WTC11 (cell line): ENCODE measurements around the gene CX3CR1. TPM values are rescaled to one million over a fixed set of nuclear protein-coding genes. Genes with fewer than 3 reads are reported as not detected.

Experiments used
- ATAC-seq: fragments of 200-7000 bp; cut with Tn5 transposase; 2 replicates; pipeline ENCODE4 v1.10.0; 2021; ENCODE audit warnings: mild to moderate bottlenecking, moderate library complexity
- CTCF ChIA-PET: fragments of 300-600 bp; sonication (Branson Sonifier 250); formaldehyde crosslinking; loops from one replicate; lab custom pipeline; 2021; ENCODE audit warnings: antibody characterized with exemption; lab: Charles Lee
- POLR2A ChIA-PET: fragments of 350-600 bp; sonication (Branson Sonifier 250); formaldehyde crosslinking; loops from one replicate; lab custom pipeline; 2021; ENCODE audit warnings: antibody characterized with exemption; lab: Charles Lee
- DNase-seq: peaks from one replicate; pipeline ENCODE4 v3.0.0; 2021; ENCODE audit warnings: low spot score
- H3K27ac Mint-ChIP-seq: 2 replicates; pipeline ENCODE4 v1.8.0; 2021; ENCODE audit warnings: mixed read lengths
- H3K27me3 Mint-ChIP-seq: 2 replicates; pipeline ENCODE4 v1.8.0; 2021; ENCODE audit warnings: low read depth, mild to moderate bottlenecking, moderate library complexity, mixed read lengths
- H3K36me3 Mint-ChIP-seq: 2 replicates; pipeline ENCODE4 v1.8.0; 2021; ENCODE audit warnings: mixed read lengths
- H3K4me1 Mint-ChIP-seq: 2 replicates; pipeline ENCODE4 v1.8.0; 2022; ENCODE audit warnings: mixed read lengths
- H3K4me3 Mint-ChIP-seq: 2 replicates; pipeline ENCODE4 v1.8.0; 2021; ENCODE audit warnings: mild to moderate bottlenecking, moderate library complexity, mixed read lengths
- H3K9me3 Mint-ChIP-seq: 2 replicates; pipeline ENCODE4 v1.8.0; 2021; ENCODE audit warnings: mixed read lengths
- ATF1 ChIP-seq: sonication (generic); formaldehyde crosslinking; IDR thresholded peaks from 2 replicates; pipeline ENCODE4 v1.8.1; 2023; ENCODE audit warnings: mild to moderate bottlenecking, moderate library complexity, missing genetic modification reagents
- E2F1 ChIP-seq: sonication (generic); formaldehyde crosslinking; IDR thresholded peaks from 2 replicates; pipeline ENCODE4 v1.8.0; 2022; ENCODE audit warnings: mild to moderate bottlenecking, missing genetic modification reagents
- FOXK1 ChIP-seq: sonication (generic); formaldehyde crosslinking; IDR thresholded peaks from 2 replicates; pipeline ENCODE4 v1.8.0; 2022; ENCODE audit warnings: mild to moderate bottlenecking, moderate library complexity, missing genetic modification reagents
- GRHL2 ChIP-seq: fragments of 250-450 bp; sonication (Bioruptor Pico); IDR thresholded peaks from 2 replicates; pipeline ENCODE4 v1.8.0; 2022; ENCODE audit warnings: mild to moderate bottlenecking, moderate library complexity; ENCODE audit not compliant: insufficient replicate concordance, severe bottlenecking
- MXD4 ChIP-seq: fragments of 250-450 bp; sonication (Bioruptor Pico); IDR thresholded peaks from 2 replicates; pipeline ENCODE4 v1.8.0; 2021; ENCODE audit warnings: mild to moderate bottlenecking, moderate library complexity, borderline replicate concordance
- NFE2L1 ChIP-seq: sonication (generic); formaldehyde crosslinking; IDR thresholded peaks from 2 replicates; pipeline ENCODE4 v1.8.1; 2023; ENCODE audit warnings: missing genetic modification reagents
- NFYB ChIP-seq: sonication (generic); formaldehyde crosslinking; conservative IDR thresholded peaks from 2 replicates; pipeline ENCODE4 v1.8.0; 2022; ENCODE audit warnings: low read depth, missing genetic modification reagents
- RELA ChIP-seq: sonication (generic); formaldehyde crosslinking; IDR thresholded peaks from 2 replicates; pipeline ENCODE4 v1.8.1; 2022; ENCODE audit warnings: missing genetic modification reagents, mild to moderate bottlenecking, borderline replicate concordance
- SP1 ChIP-seq: sonication (generic); formaldehyde crosslinking; conservative IDR thresholded peaks from 2 replicates; pipeline ENCODE4 v1.8.1; 2022; ENCODE audit warnings: missing genetic modification reagents
- TEAD1 ChIP-seq: sonication (generic); formaldehyde crosslinking; IDR thresholded peaks from 2 replicates; pipeline ENCODE4 v1.8.0; 2022; ENCODE audit warnings: mild to moderate bottlenecking, missing genetic modification reagents
- TP53 ChIP-seq: sonication (generic); formaldehyde crosslinking; IDR thresholded peaks from 2 replicates; pipeline ENCODE4 v1.8.1; 2023; ENCODE audit warnings: mild to moderate bottlenecking, missing genetic modification reagents
- ZBTB43 ChIP-seq: sonication (generic); formaldehyde crosslinking; IDR thresholded peaks from 2 replicates; pipeline ENCODE4 v1.8.1; 2023; ENCODE audit warnings: mild to moderate bottlenecking, missing genetic modification reagents
- ZMAT4 ChIP-seq: fragments of 250-450 bp; sonication (Bioruptor Pico); IDR thresholded peaks from 2 replicates; pipeline ENCODE4 v1.9.0; 2021; ENCODE audit warnings: mild to moderate bottlenecking
- ZNF232 ChIP-seq: sonication (generic); formaldehyde crosslinking; IDR thresholded peaks from 2 replicates; pipeline ENCODE4 v1.8.0; 2022; ENCODE audit warnings: mild to moderate bottlenecking, missing genetic modification reagents
- total RNA-seq: library from RNA; stranded (reverse); gene quantifications from 3 replicates; pipeline ENCODE4 v1.2.3, GENCODE V29; 2021
- TF ChIP-seq, protein P1 (sequence below): sonication (generic); formaldehyde crosslinking; IDR thresholded peaks from 2 replicates; pipeline ENCODE4 v1.8.1; 2023; ENCODE audit warnings: mild to moderate bottlenecking, moderate library complexity, missing genetic modification reagents
- TF ChIP-seq, protein P2 (sequence below): fragments of 200-600 bp; IDR thresholded peaks from 2 replicates; pipeline ENCODE4 v1.8.0; 2022; ENCODE audit warnings: antibody characterized with exemption
- TF ChIP-seq, protein P3 (sequence below): fragments of 250-450 bp; sonication (Bioruptor Pico); IDR thresholded peaks from 2 replicates; pipeline ENCODE4 v1.8.0; 2021; ENCODE audit warnings: mild to moderate bottlenecking

Gene CX3CR1
- total RNA-seq, 1 experiment from 2014 or later: 0.11 TPM

- H3K36me3 Mint-ChIP-seq: no peaks in the 10 kb centered on the region
- POLR2A ChIA-PET: no interaction called here
- no peaks in the 10 kb centered on the region for H3K4me1 Mint-ChIP-seq
- ATAC-seq: no peak
- H3K9me3 Mint-ChIP-seq: no peaks in the 10 kb centered on the region
- TF ChIP-seq RELA (CRISPR knock-in tag) (no peak), FOXK1 (no peak), TEAD1 (CRISPR knock-in tag) (no peak), SP1 (CRISPR knock-in tag) (no peak)
- TF ChIP-seq, protein P1, sequence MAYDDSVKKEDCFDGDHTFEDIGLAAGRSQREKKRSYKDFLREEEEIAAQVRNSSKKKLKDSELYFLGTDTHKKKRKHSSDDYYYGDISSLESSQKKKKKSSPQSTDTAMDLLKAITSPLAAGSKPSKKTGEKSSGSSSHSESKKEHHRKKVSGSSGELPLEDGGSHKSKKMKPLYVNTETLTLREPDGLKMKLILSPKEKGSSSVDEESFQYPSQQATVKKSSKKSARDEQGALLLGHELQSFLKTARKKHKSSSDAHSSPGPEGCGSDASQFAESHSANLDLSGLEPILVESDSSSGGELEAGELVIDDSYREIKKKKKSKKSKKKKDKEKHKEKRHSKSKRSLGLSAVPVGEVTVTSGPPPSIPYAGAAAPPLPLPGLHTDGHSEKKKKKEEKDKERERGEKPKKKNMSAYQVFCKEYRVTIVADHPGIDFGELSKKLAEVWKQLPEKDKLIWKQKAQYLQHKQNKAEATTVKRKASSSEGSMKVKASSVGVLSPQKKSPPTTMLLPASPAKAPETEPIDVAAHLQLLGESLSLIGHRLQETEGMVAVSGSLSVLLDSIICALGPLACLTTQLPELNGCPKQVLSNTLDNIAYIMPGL: no peak
- TF ChIP-seq, all 79 proteins: peak for 0
- CTCF ChIA-PET: interaction anchor here (2.0 kb wide), 1 partner anchor 33 kb away, joined by 10 read pairs; no protein-coding TSS in a partner anchor
- no peak for DNase-seq
- Mint-ChIP-seq H3K27ac (no peak overlapping the region), H3K4me3 (no peak overlapping the region), H3K27me3 (no peaks in the 10 kb centered on the region)
Measured at GRCh38 chr3:39254806-39255449, 24.9 kb downstream of the CX3CR1 start.

DNA sequence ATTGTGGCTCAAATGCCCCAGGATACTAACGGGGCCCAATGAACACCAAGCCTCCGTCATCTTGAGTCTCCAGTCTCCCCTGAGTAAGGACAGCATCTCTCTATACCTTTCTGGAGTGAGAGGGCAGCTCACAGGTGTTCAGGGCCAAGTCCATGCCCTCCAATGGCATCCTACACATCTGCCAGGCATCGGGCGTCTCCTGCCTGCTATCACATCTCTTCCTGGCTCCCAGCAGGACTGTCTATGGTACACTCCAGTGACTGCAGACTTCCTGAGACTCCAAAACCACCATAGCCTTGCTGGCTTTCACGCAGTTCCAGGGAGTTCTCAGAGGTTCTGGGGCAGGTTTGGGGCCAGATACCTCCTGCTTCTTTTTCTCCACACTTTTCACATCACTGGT, 28.3 kb downstream of the CX3CR1 start:
- ChIA-PET CTCF (interaction anchor here (1.4 to 2.1 kb wide), 2 partner anchors 22 to 37 kb away, joined by 3 to 8 read pairs; no protein-coding TSS in a partner anchor), POLR2A (no interaction called here)
- DNase-seq (no peak), ATAC-seq (no peak)
- H3K27me3 Mint-ChIP-seq: no peaks in the 10 kb centered on the region
- H3K36me3 Mint-ChIP-seq: no peaks in the 10 kb centered on the region
- H3K9me3 Mint-ChIP-seq: no peaks in the 10 kb centered on the region
- TF ChIP-seq E2F1 (no peak), NFE2L1 (CRISPR knock-in tag) (no peak), ZMAT4 (CRISPR knock-in tag) (no peak), TP53 (CRISPR knock-in tag) (no peak), GRHL2 (no peak), ZNF232 (CRISPR knock-in tag) (no peak), ATF1 (no peak), NFYB (CRISPR knock-in tag) (no peak), MXD4 (CRISPR knock-in tag) (no peak), ZBTB43 (CRISPR knock-in tag) (no peak)
- TF ChIP-seq, protein P2, sequence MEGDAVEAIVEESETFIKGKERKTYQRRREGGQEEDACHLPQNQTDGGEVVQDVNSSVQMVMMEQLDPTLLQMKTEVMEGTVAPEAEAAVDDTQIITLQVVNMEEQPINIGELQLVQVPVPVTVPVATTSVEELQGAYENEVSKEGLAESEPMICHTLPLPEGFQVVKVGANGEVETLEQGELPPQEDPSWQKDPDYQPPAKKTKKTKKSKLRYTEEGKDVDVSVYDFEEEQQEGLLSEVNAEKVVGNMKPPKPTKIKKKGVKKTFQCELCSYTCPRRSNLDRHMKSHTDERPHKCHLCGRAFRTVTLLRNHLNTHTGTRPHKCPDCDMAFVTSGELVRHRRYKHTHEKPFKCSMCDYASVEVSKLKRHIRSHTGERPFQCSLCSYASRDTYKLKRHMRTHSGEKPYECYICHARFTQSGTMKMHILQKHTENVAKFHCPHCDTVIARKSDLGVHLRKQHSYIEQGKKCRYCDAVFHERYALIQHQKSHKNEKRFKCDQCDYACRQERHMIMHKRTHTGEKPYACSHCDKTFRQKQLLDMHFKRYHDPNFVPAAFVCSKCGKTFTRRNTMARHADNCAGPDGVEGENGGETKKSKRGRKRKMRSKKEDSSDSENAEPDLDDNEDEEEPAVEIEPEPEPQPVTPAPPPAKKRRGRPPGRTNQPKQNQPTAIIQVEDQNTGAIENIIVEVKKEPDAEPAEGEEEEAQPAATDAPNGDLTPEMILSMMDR: no peak
- TF ChIP-seq, protein P3, sequence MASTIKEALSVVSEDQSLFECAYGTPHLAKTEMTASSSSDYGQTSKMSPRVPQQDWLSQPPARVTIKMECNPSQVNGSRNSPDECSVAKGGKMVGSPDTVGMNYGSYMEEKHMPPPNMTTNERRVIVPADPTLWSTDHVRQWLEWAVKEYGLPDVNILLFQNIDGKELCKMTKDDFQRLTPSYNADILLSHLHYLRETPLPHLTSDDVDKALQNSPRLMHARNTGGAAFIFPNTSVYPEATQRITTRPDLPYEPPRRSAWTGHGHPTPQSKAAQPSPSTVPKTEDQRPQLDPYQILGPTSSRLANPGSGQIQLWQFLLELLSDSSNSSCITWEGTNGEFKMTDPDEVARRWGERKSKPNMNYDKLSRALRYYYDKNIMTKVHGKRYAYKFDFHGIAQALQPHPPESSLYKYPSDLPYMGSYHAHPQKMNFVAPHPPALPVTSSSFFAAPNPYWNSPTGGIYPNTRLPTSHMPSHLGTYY: no peak
- H3K4me3 Mint-ChIP-seq: no peak overlapping the region
- no peaks in the 10 kb centered on the region for H3K4me1 Mint-ChIP-seq
- no peak overlapping the region for H3K27ac Mint-ChIP-seq
